ENCODE results near the gene SH3D19.

GRCh38 chr4:151147000-151147399, 178.4 kb downstream of the SH3D19 start:
- TF ChIP-seq CTCF (IDR thresholded peaks at IDR 0.05; ENCODE audit: poor library complexity) (no peak), EZH2 (IDR thresholded peaks at IDR 0.05; ENCODE audit: borderline replicate concordance) (no peak)

Data from hepatocyte (in vitro differentiated cells).